Thymus (tissue), 11 donors: ENCODE data around the gene MYRIP. TPM values are rescaled to one million over a fixed set of nuclear protein-coding genes. Genes with fewer than 3 reads are reported as not detected.

ENCODE experiments used
- DNase-seq, 9 donors: peaks; one replicate each; pipeline ENCODE4 v3.0.0-alpha.2; 2013; ENCODE audit warnings: low spot score in 9 of 9, low read depth in 6 of 9, missing footprints in 1 of 9
- H3K27ac ChIP-seq, 2 donors: one replicate each; pipeline ENCODE4 v1.5.1; 2013; ENCODE audit warnings: control low read depth in 1 of 2, low read depth in 1 of 2, low read length in 1 of 2, mild to moderate bottlenecking in 1 of 2, moderate library complexity in 1 of 2
- H3K27me3 ChIP-seq, 2 donors: one replicate each; pipeline ENCODE4 v1.5.1; 2013; ENCODE audit warnings: low read length in 1 of 2; ENCODE audit not compliant: control insufficient read depth in 2 of 2, insufficient read depth in 1 of 2
- H3K36me3 ChIP-seq, 2 donors: one replicate each; pipeline ENCODE4 v1.5.1; 2013; ENCODE audit warnings: low read length in 1 of 2, mild to moderate bottlenecking in 1 of 2, moderate library complexity in 1 of 2; ENCODE audit not compliant: control insufficient read depth in 2 of 2, insufficient read depth in 2 of 2
- H3K4me1 ChIP-seq, 2 donors: one replicate each; pipeline ENCODE4 v1.5.1; 2013; ENCODE audit warnings: low read length in 2 of 2; ENCODE audit not compliant: control insufficient read depth in 2 of 2, insufficient read depth in 2 of 2
- H3K4me3 ChIP-seq, 2 donors: one replicate each; pipeline ENCODE4 v1.5.1; 2013; ENCODE audit warnings: low read length in 2 of 2, control low read depth in 1 of 2, mild to moderate bottlenecking in 1 of 2
- H3K9me3 ChIP-seq, 2 donors: one replicate each; pipeline ENCODE4 v1.5.1; 2013; ENCODE audit warnings: low read length in 1 of 2, mild to moderate bottlenecking in 1 of 2; ENCODE audit not compliant: control insufficient read depth in 2 of 2, insufficient read depth in 1 of 2
- WGBS: extraction: QIAGEN DNeasy Blood & Tissue Kit; methylation state at CpG from one replicate; pipeline ENCODE4 v1.1.7; 2013; 5-methylcytosine and 5-hydroxymethylcytosine counted together
- polyA plus RNA-seq: library from polyadenylated mRNA; stranded (reverse); fragments of 200-250 nt; gene quantifications from one replicate; pipeline ENCODE4 v1.2.3, GENCODE V29; 2013
- total RNA-seq: library from RNA; stranded (reverse); fragments of 120-200 nt; gene quantifications from one replicate; pipeline ENCODE4 v1.2.4, GENCODE V29; 2013
- donor health status: healthy.

MYRIP gene
- total and polyA plus RNA-seq, 2 donors = 0.28 to 1.6 TPM

DNA sequence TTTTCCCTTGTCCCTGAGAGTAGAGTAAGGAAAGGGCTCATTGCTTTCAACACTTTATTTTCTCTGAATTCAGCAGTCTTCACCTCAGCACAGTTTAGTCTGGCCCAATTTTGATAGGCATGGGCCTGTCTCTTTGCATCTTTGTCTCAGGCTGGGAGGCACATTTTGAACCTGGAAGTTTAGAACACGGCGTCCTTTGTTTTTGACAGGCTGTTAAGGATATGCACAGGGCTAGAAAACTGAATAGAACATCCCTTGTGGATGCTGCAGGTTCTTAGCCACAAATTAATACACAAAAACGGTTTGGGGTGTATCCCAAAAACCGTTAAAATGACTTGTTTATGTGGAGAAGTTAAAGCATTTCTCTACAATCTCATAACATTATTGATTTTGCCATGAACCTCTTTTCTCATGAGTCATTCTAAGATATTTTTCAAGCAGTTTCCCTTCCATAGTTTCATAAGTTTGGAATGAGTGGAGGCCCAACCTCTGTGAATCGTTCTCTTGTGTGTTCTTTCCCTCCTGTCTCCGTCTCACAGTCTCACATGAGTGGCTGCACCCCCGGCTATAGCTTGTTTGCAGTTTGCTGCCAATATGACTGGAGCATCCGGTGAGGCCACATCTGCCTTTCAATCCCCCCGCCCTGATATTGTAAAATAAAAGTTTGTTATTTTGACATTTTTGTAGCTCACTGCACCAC is 307.2 kb downstream of the MYRIP start:
- Histone ChIP-seq H3K36me3 (no peaks in the 10 kb centered on the region), H3K27ac (no peak overlapping the region), H3K4me1 (no peaks in the 10 kb centered on the region), H3K4me3 (no peak overlapping the region), H3K9me3 (no peaks in the 10 kb centered on the region), H3K27me3 (no peaks in the 10 kb centered on the region)
- no peak for DNase-seq
- 86% methylated on average over 9 of the region's 9 CpGs for WGBS

DNA sequence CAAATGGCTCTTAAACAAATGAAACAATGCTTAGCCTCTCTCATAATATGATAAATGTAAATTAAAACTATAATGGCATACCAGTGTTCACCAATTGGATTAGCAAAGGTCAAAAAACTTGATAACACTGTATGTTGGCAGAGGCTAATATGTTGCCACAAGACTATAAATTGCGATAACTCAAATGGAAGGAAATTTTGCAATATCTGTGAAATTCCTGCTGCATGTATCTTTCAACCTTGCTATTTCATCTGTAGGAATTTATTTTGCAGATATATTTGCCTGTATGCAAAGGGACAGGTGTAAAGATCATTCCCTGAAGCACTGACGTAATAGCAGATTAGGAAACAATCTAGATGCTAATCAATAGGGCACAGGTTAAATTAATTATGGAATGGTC is 308.7 kb downstream of the MYRIP start:
- 97% methylated on average over 2 of the region's 2 CpGs for WGBS
- no peak overlapping the region for H3K4me3 ChIP-seq
- no peak overlapping the region for H3K27ac ChIP-seq
- no peaks in the 10 kb centered on the region for H3K9me3 ChIP-seq
- no peaks in the 10 kb centered on the region for H3K27me3 ChIP-seq
- H3K36me3 ChIP-seq = no peaks in the 10 kb centered on the region
- no peaks in the 10 kb centered on the region for H3K4me1 ChIP-seq
- no peak for DNase-seq

DNA sequence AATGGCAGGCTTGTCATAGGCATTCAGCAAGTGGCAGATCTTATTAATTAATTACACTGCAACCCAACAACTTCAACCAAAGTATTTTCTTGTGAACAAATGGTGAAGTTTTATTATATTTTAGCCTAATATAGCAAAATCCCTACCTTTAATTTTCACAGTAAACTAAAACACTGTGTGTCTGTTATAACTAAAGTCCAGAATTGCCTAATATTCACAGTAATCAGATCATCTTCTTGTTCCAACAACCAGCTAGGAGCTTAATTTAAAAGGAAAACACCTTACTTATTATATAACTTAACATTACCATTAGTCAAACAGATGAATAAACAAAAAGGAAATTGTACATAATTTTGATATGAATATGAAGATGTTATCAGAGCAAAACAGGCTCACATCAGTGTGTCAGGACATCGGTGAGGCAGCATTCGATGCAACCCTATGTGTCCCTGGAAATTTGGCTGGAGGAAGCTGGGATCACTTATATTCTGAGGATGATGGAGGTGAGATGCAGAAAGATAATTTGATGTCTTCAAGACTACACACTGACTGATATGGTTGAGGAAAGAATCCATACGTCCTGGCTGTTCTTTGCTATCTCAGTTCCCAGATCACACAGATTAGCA is 310.8 kb downstream of the MYRIP start:
- no peak for DNase-seq
- no peaks in the 10 kb centered on the region for H3K4me1 ChIP-seq
- H3K27ac ChIP-seq = no peak overlapping the region
- no peaks in the 10 kb centered on the region for H3K36me3 ChIP-seq
- H3K4me3 ChIP-seq = no peak overlapping the region
- no peaks in the 10 kb centered on the region for H3K9me3 ChIP-seq
- H3K27me3 ChIP-seq = no peaks in the 10 kb centered on the region
- WGBS = 93% methylated on average over 3 of the region's 3 CpGs

DNA sequence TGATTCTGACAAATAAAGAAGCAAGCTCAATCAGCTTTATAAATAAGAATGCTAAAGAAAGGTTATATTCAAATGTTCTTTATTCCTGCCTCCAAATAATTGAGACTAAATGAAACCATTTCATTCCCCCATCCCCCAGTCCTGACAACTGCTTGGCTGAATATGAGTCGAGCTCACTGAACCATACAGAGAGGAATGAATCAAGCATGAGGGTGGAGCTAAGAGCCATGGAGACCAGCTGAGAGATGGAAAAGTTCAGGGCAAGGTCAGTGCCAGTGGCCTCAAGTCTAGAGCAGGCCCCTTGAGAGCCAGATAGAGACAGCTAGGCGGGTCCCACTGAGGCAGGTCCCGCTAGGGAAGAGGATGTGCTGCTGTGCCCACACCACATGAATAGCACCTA is 311.4 kb downstream of the MYRIP start:
- no peak for DNase-seq
- Histone ChIP-seq H3K27ac (no peak overlapping the region), H3K27me3 (no peaks in the 10 kb centered on the region), H3K36me3 (no peaks in the 10 kb centered on the region), H3K4me3 (no peak overlapping the region), H3K4me1 (no peaks in the 10 kb centered on the region), H3K9me3 (no peaks in the 10 kb centered on the region)
- 95% methylated on average over 3 of the region's 3 CpGs for whole genome bisulfite sequencing

DNA sequence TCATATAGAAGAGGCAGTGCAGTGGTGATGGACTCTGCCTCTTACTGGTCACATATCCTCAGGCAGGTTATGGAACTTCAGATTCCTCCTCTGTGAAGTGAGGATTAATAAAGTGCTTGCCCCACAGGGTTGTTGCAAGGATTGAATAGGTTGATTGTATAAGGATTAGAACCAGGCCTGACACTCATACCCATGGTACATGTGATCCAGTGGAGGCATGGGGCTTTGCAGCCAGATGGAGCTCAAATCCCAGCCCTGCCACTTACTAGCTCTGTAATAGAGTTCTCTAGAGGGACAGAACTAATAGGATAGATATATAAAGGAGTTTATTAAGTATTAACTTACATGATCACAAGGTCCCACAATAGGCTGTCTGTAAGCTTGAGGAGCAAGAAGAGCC is 315.5 kb downstream of the MYRIP start:
- no peaks in the 10 kb centered on the region for H3K36me3 ChIP-seq
- H3K27me3 ChIP-seq = no peaks in the 10 kb centered on the region
- H3K4me1 ChIP-seq = no peaks in the 10 kb centered on the region
- no peaks in the 10 kb centered on the region for H3K9me3 ChIP-seq
- no peak overlapping the region for H3K4me3 ChIP-seq
- no peak for DNase-seq
- no peak overlapping the region for H3K27ac ChIP-seq

DNA sequence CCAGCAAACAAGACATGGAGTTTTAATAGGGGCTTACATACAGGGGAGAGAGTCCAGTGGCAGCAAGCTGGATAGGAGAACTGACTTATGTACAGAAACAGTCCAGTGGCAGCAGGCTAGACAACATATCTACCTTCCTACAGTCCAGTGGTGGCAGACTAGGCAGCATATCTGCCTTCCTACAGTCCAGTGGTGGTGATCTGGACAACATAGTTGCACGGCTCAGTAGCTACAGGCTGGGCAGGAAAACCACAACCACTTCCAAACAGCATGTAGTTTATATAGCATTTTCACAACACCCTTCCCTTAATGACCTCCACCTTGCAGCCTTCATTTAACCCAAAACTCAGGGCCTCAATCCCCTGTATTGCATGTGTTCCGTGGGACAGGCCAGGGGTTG is 318.8 kb downstream of the MYRIP start:
- Histone ChIP-seq H3K9me3 (no peaks in the 10 kb centered on the region), H3K36me3 (no peaks in the 10 kb centered on the region), H3K27ac (no peak overlapping the region), H3K4me1 (no peaks in the 10 kb centered on the region), H3K4me3 (no peak overlapping the region), H3K27me3 (no peaks in the 10 kb centered on the region)
- WGBS = 55% methylated on average over 2 of the region's 2 CpGs
- DNase-seq = no peak

DNA sequence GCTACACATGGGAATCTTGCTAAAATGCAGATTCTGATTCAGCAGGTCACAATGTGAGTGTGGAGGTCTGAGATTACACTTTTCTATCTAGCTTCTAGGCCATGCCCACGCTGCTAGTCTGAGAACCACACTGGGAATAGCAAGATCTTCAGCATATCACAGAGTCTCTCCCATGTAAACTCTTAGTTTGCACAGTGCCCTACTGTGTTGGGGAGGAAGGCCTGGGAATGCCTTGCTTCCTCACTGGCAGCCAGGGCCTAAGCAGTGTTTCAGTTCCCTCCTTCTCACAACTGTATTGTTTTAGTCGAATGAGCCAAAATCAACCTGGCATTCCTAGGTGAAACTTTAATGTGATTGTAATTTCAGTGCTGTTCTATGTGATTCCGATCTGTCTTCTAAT is 320.1 kb downstream of the MYRIP start:
- Histone ChIP-seq H3K27me3 (no peaks in the 10 kb centered on the region), H3K36me3 (no peaks in the 10 kb centered on the region), H3K9me3 (peaks cover 0 to 5% of the 10 kb centered on the region in 2 donors), H3K27ac (no peak overlapping the region), H3K4me3 (no peak overlapping the region), H3K4me1 (no peaks in the 10 kb centered on the region)
- DNase-seq = no peak
- 97% methylated on average over 3 of the region's 3 CpGs for WGBS

DNA sequence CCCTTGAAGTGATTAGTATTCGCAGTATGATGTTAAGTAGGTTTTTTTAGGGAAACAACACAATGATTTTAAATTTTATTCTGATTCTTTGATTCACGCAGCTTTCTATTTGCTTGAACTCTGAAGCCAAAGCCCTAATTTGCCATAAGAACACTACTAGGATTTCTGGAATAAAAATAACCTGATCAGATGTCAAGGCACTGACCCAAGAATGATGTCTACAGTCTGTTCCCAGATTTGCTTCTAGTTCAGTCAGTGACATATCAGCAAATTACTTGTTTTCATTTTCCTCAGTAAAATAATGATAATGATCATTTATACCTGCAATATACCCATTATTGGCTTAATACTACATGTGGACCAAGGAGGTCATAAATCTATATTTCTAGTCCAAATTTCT is 320.6 kb downstream of the MYRIP start:
- 98% methylated on average over 2 of the region's 2 CpGs for WGBS
- H3K4me1 ChIP-seq = no peaks in the 10 kb centered on the region
- H3K27ac ChIP-seq = no peak overlapping the region
- no peak for DNase-seq
- no peak overlapping the region for H3K4me3 ChIP-seq
- H3K27me3 ChIP-seq = no peaks in the 10 kb centered on the region
- no peaks in the 10 kb centered on the region for H3K36me3 ChIP-seq
- H3K9me3 ChIP-seq = peaks cover 0 to 5% of the 10 kb centered on the region in 2 donors

DNA sequence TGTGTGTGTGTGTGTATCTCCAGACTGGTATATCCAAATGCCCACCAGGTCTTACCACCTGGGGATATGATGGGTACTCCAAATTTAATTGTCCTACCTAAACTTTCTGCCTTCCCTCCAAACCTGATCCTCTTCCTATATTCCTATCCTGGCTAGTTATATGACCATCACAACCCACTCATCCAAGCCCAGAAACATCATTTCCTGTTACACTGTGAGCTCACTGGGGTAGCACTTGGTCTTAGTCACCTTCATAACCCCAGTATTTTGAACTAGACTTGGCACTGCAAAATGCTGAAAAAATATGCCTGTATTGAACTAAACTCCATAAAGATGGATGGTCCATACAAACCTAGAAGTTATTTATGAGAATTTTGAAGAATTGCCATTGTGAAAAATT is 321.3 kb downstream of the MYRIP start:
- Histone ChIP-seq H3K36me3 (no peaks in the 10 kb centered on the region), H3K4me3 (no peak overlapping the region), H3K27me3 (no peaks in the 10 kb centered on the region), H3K9me3 (peaks cover 0 to 5% of the 10 kb centered on the region in 2 donors), H3K4me1 (no peaks in the 10 kb centered on the region), H3K27ac (no peak overlapping the region)
- DNase-seq = no peak
